SH-SY5Y (cell line): ENCODE data around the gene ARHGAP32.

ENCODE experiments used
- GATA2 ChIP-seq: IDR thresholded peaks from 2 replicates; pipeline ENCODE4 v1.6.1; 2011; ENCODE audit warnings: mild to moderate bottlenecking, low read depth, low read length
- GATA3 ChIP-seq: IDR thresholded peaks from 2 replicates; pipeline ENCODE4 v1.6.1; 2011; ENCODE audit warnings: low read depth, mild to moderate bottlenecking, low read length, moderate library complexity

DNA sequence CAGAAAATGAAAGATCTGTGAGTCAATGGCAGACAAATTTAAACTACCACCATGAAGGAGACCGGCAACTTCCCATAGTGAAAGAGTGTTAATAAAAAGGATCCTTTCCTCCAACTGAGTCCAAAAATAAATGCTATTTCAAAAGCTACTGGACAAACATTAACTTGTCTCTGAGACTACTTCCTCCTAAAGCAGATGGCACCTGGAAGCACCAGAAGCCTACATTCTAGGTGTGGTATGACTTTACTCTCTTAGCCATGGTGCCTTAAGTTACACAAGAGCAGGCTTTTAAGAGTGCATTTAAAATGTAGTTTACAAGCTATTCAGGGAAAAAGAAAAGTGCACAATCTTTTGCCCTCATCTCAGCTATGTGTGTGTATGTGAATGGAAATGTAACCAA, 2.5 kb downstream of the ARHGAP32 start:
- TF ChIP-seq GATA2, result no peak
- no peak for TF ChIP-seq GATA3
